ENCODE results near the gene NBR1.

DNA sequence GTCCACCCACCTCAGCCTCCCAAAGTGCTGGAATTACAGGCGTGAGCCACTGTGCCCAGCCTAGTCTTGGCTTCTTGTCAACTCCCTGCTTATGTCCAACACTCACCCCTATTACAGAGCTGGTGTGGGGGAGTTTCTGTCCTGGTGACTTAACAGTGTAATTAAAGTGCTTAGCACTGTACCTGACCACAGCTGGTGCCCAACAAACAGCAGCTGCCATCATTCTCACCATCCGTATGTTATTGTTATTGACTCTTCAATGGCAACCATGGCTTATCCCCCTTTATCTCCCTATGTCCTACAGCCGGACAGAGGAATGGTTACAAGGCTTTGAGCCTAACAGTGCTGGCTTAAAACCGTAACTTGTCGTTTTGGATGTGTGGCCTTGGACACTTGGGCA, 28.9 kb upstream of the NBR1 start:
- TF ChIP-seq GLI4 (tag by site-specific recombination; IDR thresholded peaks at IDR 0.05) (no peak), SP2 (tag by site-specific recombination; IDR thresholded peaks at IDR 0.05) (no peak), ZNF521 (tag by site-specific recombination; IDR thresholded peaks at IDR 0.05) (no peak), ZNF670 (tag by site-specific recombination; IDR thresholded peaks at IDR 0.05; ENCODE audit: low read depth) (no peak), ZNF292 (tag by site-specific recombination; IDR thresholded peaks at IDR 0.05; ENCODE audit: borderline replicate concordance, low read depth) (no peak), GLIS1 (tag by site-specific recombination; IDR thresholded peaks at IDR 0.05) (no peak)
- TF ChIP-seq, protein P1, sequence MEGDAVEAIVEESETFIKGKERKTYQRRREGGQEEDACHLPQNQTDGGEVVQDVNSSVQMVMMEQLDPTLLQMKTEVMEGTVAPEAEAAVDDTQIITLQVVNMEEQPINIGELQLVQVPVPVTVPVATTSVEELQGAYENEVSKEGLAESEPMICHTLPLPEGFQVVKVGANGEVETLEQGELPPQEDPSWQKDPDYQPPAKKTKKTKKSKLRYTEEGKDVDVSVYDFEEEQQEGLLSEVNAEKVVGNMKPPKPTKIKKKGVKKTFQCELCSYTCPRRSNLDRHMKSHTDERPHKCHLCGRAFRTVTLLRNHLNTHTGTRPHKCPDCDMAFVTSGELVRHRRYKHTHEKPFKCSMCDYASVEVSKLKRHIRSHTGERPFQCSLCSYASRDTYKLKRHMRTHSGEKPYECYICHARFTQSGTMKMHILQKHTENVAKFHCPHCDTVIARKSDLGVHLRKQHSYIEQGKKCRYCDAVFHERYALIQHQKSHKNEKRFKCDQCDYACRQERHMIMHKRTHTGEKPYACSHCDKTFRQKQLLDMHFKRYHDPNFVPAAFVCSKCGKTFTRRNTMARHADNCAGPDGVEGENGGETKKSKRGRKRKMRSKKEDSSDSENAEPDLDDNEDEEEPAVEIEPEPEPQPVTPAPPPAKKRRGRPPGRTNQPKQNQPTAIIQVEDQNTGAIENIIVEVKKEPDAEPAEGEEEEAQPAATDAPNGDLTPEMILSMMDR (tag by site-specific recombination; IDR thresholded peaks at IDR 0.05): no peak
- TF ChIP-seq, protein P2, sequence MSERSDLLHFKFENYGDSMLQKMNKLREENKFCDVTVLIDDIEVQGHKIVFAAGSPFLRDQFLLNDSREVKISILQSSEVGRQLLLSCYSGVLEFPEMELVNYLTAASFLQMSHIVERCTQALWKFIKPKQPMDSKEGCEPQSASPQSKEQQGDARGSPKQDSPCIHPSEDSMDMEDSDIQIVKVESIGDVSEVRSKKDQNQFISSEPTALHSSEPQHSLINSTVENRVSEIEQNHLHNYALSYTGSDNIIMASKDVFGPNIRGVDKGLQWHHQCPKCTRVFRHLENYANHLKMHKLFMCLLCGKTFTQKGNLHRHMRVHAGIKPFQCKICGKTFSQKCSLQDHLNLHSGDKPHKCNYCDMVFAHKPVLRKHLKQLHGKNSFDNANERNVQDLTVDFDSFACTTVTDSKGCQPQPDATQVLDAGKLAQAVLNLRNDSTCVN (tag by site-specific recombination; optimal IDR thresholded peaks at IDR 0.05): no peak

All from HEK293 (cell line).